Sigmoid colon (tissue), 7 donors: Measurements from ENCODE around the gene LRRFIP2. TPM values are rescaled to one million over a fixed set of nuclear protein-coding genes. Genes with fewer than 3 reads are reported as not detected.

Experiments used
- DNase-seq: peaks from one replicate; pipeline ENCODE4 v3.0.0-alpha.2; 2019
- H3K27ac ChIP-seq, 4 donors: fragments of 200-600 bp; sonication (generic); one replicate each; pipeline ENCODE4 v1.5.1; 2016 to 2019; ENCODE audit warnings: mild to moderate bottlenecking in 1 of 4
- H3K27me3 ChIP-seq, 3 donors: fragments of 200-600 bp; sonication (generic); one replicate each; pipeline ENCODE4 v1.5.1; 2019; ENCODE audit warnings: mild to moderate bottlenecking in 1 of 3
- H3K36me3 ChIP-seq, 4 donors: fragments of 200-600 bp; sonication (generic); one replicate each; pipeline ENCODE4 v1.5.1; 2016 to 2019
- H3K4me1 ChIP-seq, 4 donors: fragments of 200-600 bp; sonication (generic); one replicate each; pipeline ENCODE4 v1.5.1; 2017 to 2019
- H3K4me3 ChIP-seq, 4 donors: fragments of 200-600 bp; sonication (generic); one replicate each; pipeline ENCODE4 v1.5.1; 2017 to 2019; ENCODE audit warnings: mild to moderate bottlenecking in 2 of 4, moderate library complexity in 1 of 4
- H3K9me3 ChIP-seq, 4 donors: fragments of 200-600 bp in 3 of 4; sonication (generic) in 3 of 4; one replicate each; pipeline versions ENCODE4 v1.5.1 to v1.6.1; 2013 to 2019
- CTCF ChIP-seq, 4 experiments: fragments of 450-650 bp in 3 of 4; fragments of 200-600 bp in 1 of 4; IDR thresholded peaks; one replicate each; pipeline ENCODE4 v1.5.1; 2016 to 2019; ENCODE audit warnings: antibody characterized with exemption in 4 of 4, mild to moderate bottlenecking in 3 of 4, moderate library complexity in 2 of 4
- EP300 ChIP-seq, 4 donors: sonication (generic); formaldehyde crosslinking; IDR thresholded peaks; one replicate each; pipeline ENCODE4 v1.6.1; 2017; ENCODE audit warnings: antibody characterized with exemption in 4 of 4
- POLR2A ChIP-seq, 2 donors: fragments of 450-650 bp; IDR thresholded peaks; one replicate each; pipeline ENCODE4 v1.6.1; 2016; ENCODE audit warnings: antibody characterized with exemption in 2 of 2, mild to moderate bottlenecking in 2 of 2, moderate library complexity in 2 of 2
- POLR2AphosphoS5 ChIP-seq, 4 donors: sonication (generic); formaldehyde crosslinking; IDR thresholded peaks; one replicate each; pipeline ENCODE4 v1.6.1; 2017; ENCODE audit warnings: antibody characterized with exemption in 4 of 4
- WGBS, 2 donors: extraction: QIAGEN DNeasy Blood & Tissue Kit; methylation state at CpG; one replicate each; pipeline ENCODE4 v1.1.7; 2013; 5-methylcytosine and 5-hydroxymethylcytosine counted together
- intact Hi-C: fragments of 100-400 bp; cut with DNase I; formaldehyde crosslinking; loops from one replicate; pipeline ENCODE4 v1.15.1; 2023
- polyA plus RNA-seq, 3 donors: library from polyadenylated mRNA; stranded (reverse); fragments of 200-250 nt; gene quantifications; one replicate each; pipeline ENCODE4 v1.2.3, GENCODE V29; 2013
- total RNA-seq, 4 donors: library from RNA; depleted of rRNA; stranded (reverse); fragments of >200 nt; gene quantifications; one replicate each; pipeline ENCODE4 v1.1.0, GENCODE V29; 2016
- donor health status: healthy with polysubstance abuse.
- donor health status: Bipolar disorder and iron deficiency.
- donor health status: healthy.

The LRRFIP2 gene
- total and polyA plus RNA-seq, 7 donors, result 47.2 to 91.8 (median 60.1) TPM

GRCh38 chr3:37182816-37183215 is 8.4 kb upstream of the LRRFIP2 start:
- peaks cover 0 to 41% (median 31%) of the 10 kb centered on the region in 4 donors for H3K4me1 ChIP-seq
- DNase-seq, result no peak
- H3K36me3 ChIP-seq, result no peaks in the 10 kb centered on the region
- H3K27ac ChIP-seq, result peak overlapping the region; percentile 48 to 80 (median 73)
- H3K27me3 ChIP-seq, result no peaks in the 10 kb centered on the region
- no peak for TF ChIP-seq POLR2A (IDR thresholded peaks at IDR 0.05)
- TF ChIP-seq CTCF (IDR thresholded peaks at IDR 0.05), result no peak
- no peak for TF ChIP-seq EP300 (IDR thresholded peaks at IDR 0.05)
- no peak for TF ChIP-seq POLR2AphosphoS5 (IDR thresholded peaks at IDR 0.05)
- intact Hi-C loops, result no loop called here
- H3K9me3 ChIP-seq, result no peaks in the 10 kb centered on the region
- no peak overlapping the region for H3K4me3 ChIP-seq

- Histone ChIP-seq H3K4me1 (peaks cover 0 to 52% (median 41%) of the 10 kb centered on the region in 4 donors), H3K27me3 (no peaks in the 10 kb centered on the region), H3K36me3 (no peaks in the 10 kb centered on the region), H3K9me3 (no peaks in the 10 kb centered on the region), H3K27ac (peak overlapping the region in 1 of 4 donors; percentile 80), H3K4me3 (no peak overlapping the region)
- TF ChIP-seq POLR2A (IDR thresholded peaks at IDR 0.05), result no peak
- no peak for TF ChIP-seq EP300 (IDR thresholded peaks at IDR 0.05)
- TF ChIP-seq CTCF (IDR thresholded peaks at IDR 0.05), result no peak
- no peak for TF ChIP-seq POLR2AphosphoS5 (IDR thresholded peaks at IDR 0.05)
- no peak for DNase-seq
- intact Hi-C loops, result no loop called here
- 80 to 84% methylated on average over 7 of the region's 7 CpGs for WGBS, 2 donors
Observed at GRCh38 chr3:37181756-37182155, 7.4 kb upstream of the LRRFIP2 start.

- DNase-seq, result no peak
- Histone ChIP-seq H3K4me1 (peaks cover 0 to 52% (median 44%) of the 10 kb centered on the region in 4 donors), H3K36me3 (no peaks in the 10 kb centered on the region), H3K9me3 (no peaks in the 10 kb centered on the region), H3K4me3 (no peak overlapping the region), H3K27me3 (no peaks in the 10 kb centered on the region), H3K27ac (peak overlapping the region in 1 of 4 donors; percentile 18)
- intact Hi-C loops, result no loop called here
- TF ChIP-seq POLR2AphosphoS5 (IDR thresholded peaks at IDR 0.05), result no peak
- no peak for TF ChIP-seq CTCF (IDR thresholded peaks at IDR 0.05)
- no peak for TF ChIP-seq EP300 (IDR thresholded peaks at IDR 0.05)
- TF ChIP-seq POLR2A (IDR thresholded peaks at IDR 0.05), result no peak
- 88 to 89% methylated on average over 2 of the region's 2 CpGs for WGBS, 2 donors
Observed at GRCh38 chr3:37179144-37179967, 5.0 kb upstream of the LRRFIP2 start.

GRCh38 chr3:37173806-37174205 is 576 bp downstream of the LRRFIP2 start:
- DNase-seq, result no peak
- H3K27ac ChIP-seq, result peak overlapping the region in 3 of 4 donors; percentile 97 to 99 (median 97)
- TF ChIP-seq CTCF (IDR thresholded peaks at IDR 0.05) (no peak), POLR2AphosphoS5 (IDR thresholded peaks at IDR 0.05) (no peak), POLR2A (IDR thresholded peaks at IDR 0.05) (no peak), EP300 (IDR thresholded peaks at IDR 0.05) (no peak)
- intact Hi-C loops, result no loop called here
- 14 to 61% methylated on average over 3 of the region's 3 CpGs for WGBS, 2 donors
- H3K27me3 ChIP-seq, result no peaks in the 10 kb centered on the region
- peaks cover 0 to 74% (median 50%) of the 10 kb centered on the region in 4 donors for H3K4me1 ChIP-seq
- H3K36me3 ChIP-seq, result peaks cover 0 to 9% (median 2%) of the 10 kb centered on the region in 4 donors
- no peaks in the 10 kb centered on the region for H3K9me3 ChIP-seq
- H3K4me3 ChIP-seq, result no peak overlapping the region
